Osteocyte (in vitro differentiated cells): Measurements from ENCODE around the gene LRRC4C. TPM values are rescaled to one million over a fixed set of nuclear protein-coding genes. Genes with fewer than 3 reads are reported as not detected.

Source experiments
- DNase-seq: peaks from one replicate; pipeline ENCODE4 v3.0.0; 2021; ENCODE audit warnings: mixed read lengths; ENCODE audit not compliant: unreplicated experiment; ENCODE audit errors: extremely low spot score
- H3K27ac Mint-ChIP-seq: one replicate; pipeline ENCODE4 v1.8.0; 2021; ENCODE audit warnings: mild to moderate bottlenecking, mixed read lengths; ENCODE audit not compliant: unreplicated experiment
- H3K27me3 Mint-ChIP-seq: one replicate; pipeline ENCODE4 v1.8.0; 2021; ENCODE audit warnings: mixed read lengths; ENCODE audit not compliant: unreplicated experiment
- H3K36me3 Mint-ChIP-seq: one replicate; pipeline ENCODE4 v1.8.0; 2021; ENCODE audit warnings: mixed read lengths; ENCODE audit not compliant: unreplicated experiment
- H3K4me1 Mint-ChIP-seq: one replicate; pipeline ENCODE4 v1.8.0; 2021; ENCODE audit warnings: mixed read lengths; ENCODE audit not compliant: unreplicated experiment
- H3K4me3 Mint-ChIP-seq: one replicate; pipeline ENCODE4 v1.8.0; 2021; ENCODE audit warnings: mild to moderate bottlenecking, moderate library complexity, mixed read lengths; ENCODE audit not compliant: unreplicated experiment
- H3K9me3 Mint-ChIP-seq: one replicate; pipeline ENCODE4 v1.8.0; 2021; ENCODE audit warnings: mixed read lengths; ENCODE audit not compliant: unreplicated experiment
- CTCF ChIP-seq: fragments of 200-600 bp; sonication (generic); IDR thresholded peaks from 2 replicates; pipeline ENCODE4 v1.5.0; 2021; ENCODE audit warnings: antibody characterized with exemption, mild to moderate bottlenecking, moderate library complexity
- total RNA-seq: library from RNA; stranded (reverse); gene quantifications from 2 replicates; pipeline ENCODE4 v1.2.1, GENCODE V29; 2021

LRRC4C gene
- total RNA-seq, 1 donor from 2014 or later = 0.16 TPM

GRCh38 chr11:41494716-41495115, 35.3 kb upstream of the LRRC4C start:
- Mint-ChIP-seq H3K27ac (no peak overlapping the region), H3K9me3 (peaks cover 8% of the 10 kb centered on the region), H3K27me3 (no peaks in the 10 kb centered on the region), H3K36me3 (no peaks in the 10 kb centered on the region), H3K4me3 (no peak overlapping the region), H3K4me1 (no peaks in the 10 kb centered on the region)
- no peak for TF ChIP-seq CTCF
- DNase-seq = no peak

- Mint-ChIP-seq H3K4me1 (no peaks in the 10 kb centered on the region), H3K27ac (no peak overlapping the region), H3K36me3 (no peaks in the 10 kb centered on the region), H3K27me3 (no peaks in the 10 kb centered on the region), H3K9me3 (peaks cover 7% of the 10 kb centered on the region), H3K4me3 (no peak overlapping the region)
- no peak for TF ChIP-seq CTCF
- no peak for DNase-seq
These were observed 27.0 kb upstream of the LRRC4C start for GRCh38 chr11:41486424-41486823.

- no peak for TF ChIP-seq CTCF
- no peak for DNase-seq
- no peak overlapping the region for H3K27ac Mint-ChIP-seq
- no peaks in the 10 kb centered on the region for H3K4me1 Mint-ChIP-seq
- no peaks in the 10 kb centered on the region for H3K36me3 Mint-ChIP-seq
- peaks cover 4% of the 10 kb centered on the region for H3K9me3 Mint-ChIP-seq
- no peaks in the 10 kb centered on the region for H3K27me3 Mint-ChIP-seq
- H3K4me3 Mint-ChIP-seq = no peak overlapping the region
These were observed 24.5 kb upstream of the LRRC4C start for GRCh38 chr11:41483956-41484355.

GRCh38 chr11:41479179-41479578, 19.7 kb upstream of the LRRC4C start:
- no peak for DNase-seq
- no peaks in the 10 kb centered on the region for H3K27me3 Mint-ChIP-seq
- H3K27ac Mint-ChIP-seq = no peak overlapping the region
- H3K4me1 Mint-ChIP-seq = no peaks in the 10 kb centered on the region
- no peak for TF ChIP-seq CTCF
- no peaks in the 10 kb centered on the region for H3K36me3 Mint-ChIP-seq
- no peak overlapping the region for H3K4me3 Mint-ChIP-seq
- peaks cover 12% of the 10 kb centered on the region for H3K9me3 Mint-ChIP-seq

GRCh38 chr11:41461057-41461681, 1.7 kb upstream of the LRRC4C start:
- no peaks in the 10 kb centered on the region for H3K4me1 Mint-ChIP-seq
- H3K4me3 Mint-ChIP-seq = no peak overlapping the region
- peaks cover 14% of the 10 kb centered on the region for H3K9me3 Mint-ChIP-seq
- no peak for DNase-seq
- no peak overlapping the region for H3K27ac Mint-ChIP-seq
- no peaks in the 10 kb centered on the region for H3K36me3 Mint-ChIP-seq
- H3K27me3 Mint-ChIP-seq = no peaks in the 10 kb centered on the region
- peak; percentile 54 for TF ChIP-seq CTCF
